Uterus (tissue), 4 donors: ENCODE results near the gene PTPRU. TPM values are rescaled to one million over a fixed set of nuclear protein-coding genes. Genes with fewer than 3 reads are reported as not detected.

Experiments
- DNase-seq, 2 donors: peaks; one replicate each; pipeline ENCODE4 v3.0.0-alpha.2; 2019 to 2020
- H3K27ac ChIP-seq, 2 donors: fragments of 200-600 bp; sonication (generic); 1 replicate in 1 of 2; 2 replicates in 1 of 2; pipeline ENCODE4 v1.5.1; 2016 to 2018
- H3K27me3 ChIP-seq, 2 donors: fragments of 200-600 bp; sonication (generic); one replicate each; pipeline ENCODE4 v1.5.1; 2018 to 2019; ENCODE audit warnings: control low read depth in 1 of 2
- H3K36me3 ChIP-seq, 2 donors: fragments of 200-600 bp; sonication (generic); one replicate each; pipeline ENCODE4 v1.5.1; 2019; ENCODE audit warnings: control low read depth in 1 of 2
- H3K4me1 ChIP-seq, 2 donors: fragments of 200-600 bp; sonication (generic); one replicate each; pipeline ENCODE4 v1.5.1; 2018 to 2019; ENCODE audit warnings: control low read depth in 1 of 2
- H3K4me3 ChIP-seq, 2 donors: fragments of 200-600 bp; sonication (generic); 1 replicate in 1 of 2; 2 replicates in 1 of 2; pipeline ENCODE4 v1.5.1; 2018 to 2019; ENCODE audit warnings: mild to moderate bottlenecking in 1 of 2
- H3K9me3 ChIP-seq, 2 donors: fragments of 200-600 bp; sonication (generic); one replicate each; pipeline ENCODE4 v1.5.1; 2019; ENCODE audit warnings: control low read depth in 1 of 2
- CTCF ChIP-seq, 4 experiments: fragments of 200-600 bp in 2 of 4; fragments of 450-650 bp in 2 of 4; sonication (generic) in 2 of 4; IDR thresholded peaks; one replicate each; pipeline ENCODE4 v1.5.1; 2016 to 2019; ENCODE audit warnings: antibody characterized with exemption in 4 of 4, mild to moderate bottlenecking in 2 of 4, moderate library complexity in 1 of 4
- POLR2A ChIP-seq, 2 donors: fragments of 450-650 bp; IDR thresholded peaks; one replicate each; pipeline ENCODE4 v1.6.1; 2016; ENCODE audit warnings: antibody characterized with exemption in 2 of 2, mild to moderate bottlenecking in 1 of 2, moderate library complexity in 1 of 2
- intact Hi-C: fragments of 100-400 bp; cut with DNase I; formaldehyde crosslinking; loops from one replicate; pipeline ENCODE4 v1.15.1; 2023; ENCODE audit warnings: low total_unique reads
- total RNA-seq, 4 donors: library from RNA; depleted of rRNA in 3 of 4; stranded (reverse); fragments of >200 nt in 3 of 4; gene quantifications; one replicate each; pipeline versions ENCODE4 v1.1.0 to v1.2.4, GENCODE V29; 2014 to 2023
- donor health status: DM: yes; HTN: yes; CAD: no.

Gene PTPRU
- total RNA-seq, 4 donors from 2014 or later = 9.5 to 48.2 (median 33.4) TPM

GRCh38 chr1:29360768-29361167 is 124.4 kb downstream of the PTPRU start:
- no peaks in the 10 kb centered on the region for H3K36me3 ChIP-seq
- H3K4me1 ChIP-seq = no peaks in the 10 kb centered on the region
- intact Hi-C loops = no loop called here
- no peaks in the 10 kb centered on the region for H3K9me3 ChIP-seq
- DNase-seq = no peak
- H3K4me3 ChIP-seq = no peak overlapping the region
- TF ChIP-seq CTCF (IDR thresholded peaks at IDR 0.05) (no peak), POLR2A (IDR thresholded peaks at IDR 0.05) (no peak)
- no peaks in the 10 kb centered on the region for H3K27me3 ChIP-seq
- no peak overlapping the region for H3K27ac ChIP-seq

GRCh38 chr1:29361686-29362085 is 125.4 kb downstream of the PTPRU start:
- intact Hi-C loops = no loop called here
- H3K4me1 ChIP-seq = no peaks in the 10 kb centered on the region
- no peak overlapping the region for H3K27ac ChIP-seq
- H3K9me3 ChIP-seq = no peaks in the 10 kb centered on the region
- no peak for DNase-seq
- H3K27me3 ChIP-seq = no peaks in the 10 kb centered on the region
- H3K36me3 ChIP-seq = no peaks in the 10 kb centered on the region
- TF ChIP-seq CTCF (IDR thresholded peaks at IDR 0.05) (no peak), POLR2A (IDR thresholded peaks at IDR 0.05) (no peak)
- no peak overlapping the region for H3K4me3 ChIP-seq

- H3K36me3 ChIP-seq = no peaks in the 10 kb centered on the region
- H3K9me3 ChIP-seq = no peaks in the 10 kb centered on the region
- intact Hi-C loops = no loop called here
- no peak overlapping the region for H3K27ac ChIP-seq
- no peaks in the 10 kb centered on the region for H3K4me1 ChIP-seq
- TF ChIP-seq CTCF (IDR thresholded peaks at IDR 0.05) (no peak), POLR2A (IDR thresholded peaks at IDR 0.05) (no peak)
- H3K4me3 ChIP-seq = no peak overlapping the region
- no peak for DNase-seq
- H3K27me3 ChIP-seq = no peaks in the 10 kb centered on the region
Measured at GRCh38 chr1:29362116-29362515, 125.8 kb downstream of the PTPRU start.

- Histone ChIP-seq H3K27ac (no peak overlapping the region), H3K27me3 (no peaks in the 10 kb centered on the region), H3K36me3 (no peaks in the 10 kb centered on the region), H3K9me3 (no peaks in the 10 kb centered on the region), H3K4me3 (no peak overlapping the region), H3K4me1 (no peaks in the 10 kb centered on the region)
- no peak for TF ChIP-seq CTCF (IDR thresholded peaks at IDR 0.05)
- no peak for TF ChIP-seq POLR2A (IDR thresholded peaks at IDR 0.05)
- no peak for DNase-seq
- intact Hi-C loops = no loop called here
Measured at GRCh38 chr1:29362764-29363163, 126.4 kb downstream of the PTPRU start.

- no peaks in the 10 kb centered on the region for H3K36me3 ChIP-seq
- H3K27ac ChIP-seq = no peak overlapping the region
- TF ChIP-seq POLR2A (IDR thresholded peaks at IDR 0.05) (no peak), CTCF (IDR thresholded peaks at IDR 0.05) (no peak)
- no peaks in the 10 kb centered on the region for H3K4me1 ChIP-seq
- H3K4me3 ChIP-seq = no peak overlapping the region
- no peak for DNase-seq
- intact Hi-C loops = no loop called here
- no peaks in the 10 kb centered on the region for H3K27me3 ChIP-seq
- no peaks in the 10 kb centered on the region for H3K9me3 ChIP-seq
Measured at GRCh38 chr1:29363536-29363935, 127.2 kb downstream of the PTPRU start.
